Forelimb muscle (tissue), 1 donor: ENCODE results near the gene CMTM5. TPM values are rescaled to one million over a fixed set of nuclear protein-coding genes. Genes with fewer than 3 reads are reported as not detected.

Experiments
- DNase-seq: peaks from one replicate; pipeline ENCODE4 v3.0.0-alpha.2; 2013; ENCODE audit warnings: low read depth
- polyA plus RNA-seq: library from polyadenylated mRNA; unstranded; fragments of 120-200 nt; gene quantifications from one replicate; pipeline ENCODE4 v1.2.1, GENCODE V29; 2013; ENCODE audit not compliant: insufficient read length

Gene CMTM5
- 1.4 TPM for polyA plus RNA-seq

GRCh38 chr14:23376482-23377197 lies at the start of gene CMTM5:
CMTM5 (plus strand) TSS chr14:23377046; CDS start chr14:23377252, 206 bp downstream.
- no peak for DNase-seq

DNA sequence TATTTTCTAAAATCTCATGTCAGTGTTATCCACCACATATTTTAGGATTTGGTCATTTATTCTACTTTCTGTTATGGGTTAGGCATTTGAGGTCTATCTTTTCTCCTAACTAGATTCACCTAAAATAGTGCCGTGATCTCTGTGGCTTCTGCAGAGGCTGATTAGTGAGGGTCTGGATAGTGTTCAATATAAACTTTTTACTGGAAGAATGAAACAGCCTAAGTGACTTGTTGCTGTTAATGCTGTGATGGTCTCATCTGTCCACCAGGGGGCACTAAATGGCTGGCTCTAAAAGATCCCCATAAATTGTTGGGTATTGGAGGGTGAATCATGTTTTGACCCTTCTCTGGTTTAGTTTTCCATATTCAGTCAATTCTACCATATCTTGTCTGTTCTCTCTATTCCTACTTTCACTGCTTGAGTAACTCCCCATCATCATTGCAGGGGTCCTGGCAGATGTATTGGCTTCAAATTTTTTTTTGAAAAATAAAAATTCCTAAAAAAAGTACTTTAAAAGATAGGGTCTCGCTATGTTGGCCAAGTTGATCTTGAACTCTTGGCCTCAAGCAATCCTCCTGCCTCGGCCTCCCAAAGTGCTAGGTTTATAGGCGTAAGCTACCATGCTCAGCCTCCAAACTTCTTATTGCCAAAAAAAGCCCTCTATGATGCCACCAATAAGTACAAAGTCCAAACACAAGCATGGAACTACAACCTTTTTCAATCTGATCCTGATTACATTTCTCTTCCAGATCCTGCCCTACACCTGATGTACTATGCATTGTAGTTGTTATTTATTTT lies 48.7 kb upstream of the CMTM5 start:
- peak; percentile 47 for DNase-seq

DNA sequence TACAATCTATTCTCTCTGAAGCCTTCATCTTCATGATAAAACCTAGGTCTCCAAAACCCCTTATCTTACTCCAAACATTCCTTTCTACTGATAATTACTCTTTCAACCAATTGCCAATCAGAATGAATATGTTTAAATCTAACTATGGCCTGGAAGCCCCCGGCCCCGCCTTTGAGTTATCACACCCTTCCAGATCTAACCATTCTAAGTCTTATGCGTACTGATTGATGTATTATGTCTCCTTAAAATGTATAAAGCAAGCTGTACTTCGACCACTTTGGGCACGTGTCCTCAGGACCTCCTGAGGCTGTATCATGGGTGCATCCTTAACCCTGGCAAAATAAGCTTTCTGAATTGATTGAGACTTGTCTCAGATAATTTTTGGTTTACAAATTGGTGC lies 41.2 kb upstream of the CMTM5 start:
- no peak for DNase-seq

- DNase-seq, result no peak
Measured at GRCh38 chr14:23339506-23340268, 37.2 kb upstream of the CMTM5 start.

DNA sequence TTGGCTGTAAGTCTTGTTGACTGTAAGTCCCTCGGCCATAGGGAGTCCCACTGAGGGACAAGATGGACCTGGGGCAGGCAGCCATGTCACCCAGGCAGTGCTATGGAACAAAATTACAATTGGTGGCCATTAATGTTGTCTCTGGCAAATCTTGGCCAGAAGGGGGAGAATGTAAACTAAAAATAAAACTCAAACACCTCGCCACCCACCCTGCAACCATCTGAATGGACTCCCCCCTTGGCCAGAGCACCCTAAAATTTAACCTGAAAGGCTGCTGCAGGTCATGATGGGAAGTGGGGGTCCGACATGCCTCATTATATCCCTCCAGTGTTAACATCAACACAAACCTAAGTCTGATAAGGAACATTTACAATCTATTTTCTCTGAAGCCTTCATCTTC lies 32.4 kb upstream of the CMTM5 start:
- no peak for DNase-seq

GRCh38 chr14:23345987-23346692 lies 30.7 kb upstream of the CMTM5 start:
- no peak for DNase-seq

- DNase-seq, result no peak
Measured at GRCh38 chr14:23346693-23347405, 30.0 kb upstream of the CMTM5 start.

DNA sequence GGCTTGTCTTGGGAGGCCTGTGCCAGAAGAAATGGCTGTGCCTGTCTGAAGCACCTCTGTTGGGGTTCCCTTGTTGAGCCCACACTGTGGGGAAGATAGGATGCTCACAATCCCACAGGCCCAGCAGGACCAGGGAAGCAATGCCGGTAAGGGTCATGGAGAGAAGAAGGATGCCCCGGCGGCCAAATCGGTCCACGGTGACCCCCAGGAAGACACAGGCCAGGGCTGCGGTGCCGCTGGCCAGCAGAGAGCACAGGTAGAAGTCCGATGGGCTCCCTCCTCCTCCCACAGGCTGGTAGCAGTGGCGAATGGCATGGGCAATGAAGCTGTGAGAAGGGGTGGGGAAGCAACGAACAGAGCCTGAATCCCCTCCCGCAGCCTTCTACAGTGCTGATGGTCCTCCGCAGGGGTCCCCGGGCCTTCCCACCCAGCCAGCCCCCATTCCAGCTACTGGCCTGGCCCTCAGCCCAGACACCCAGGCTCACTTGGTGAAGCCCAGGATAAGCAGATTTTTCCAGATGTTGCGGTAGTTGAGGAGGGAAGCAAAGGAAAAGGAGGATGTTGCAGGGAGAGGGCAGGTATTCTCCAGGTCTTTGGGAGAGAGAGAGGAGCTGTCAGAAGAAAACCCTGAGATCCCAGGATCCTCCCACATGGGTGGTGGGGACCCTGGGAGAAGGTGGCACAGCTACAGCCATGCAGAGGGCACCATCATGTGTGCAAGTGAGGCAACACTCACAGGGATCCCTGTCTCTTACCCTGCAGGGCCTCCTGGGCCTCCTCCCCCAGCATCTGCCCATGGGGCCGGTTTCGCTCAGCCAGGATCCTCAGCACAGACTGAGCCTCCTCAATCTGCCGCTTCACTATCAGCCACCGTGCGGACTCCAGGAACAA lies 29.2 kb upstream of the CMTM5 start:
- DNase-seq, result no peak

DNA sequence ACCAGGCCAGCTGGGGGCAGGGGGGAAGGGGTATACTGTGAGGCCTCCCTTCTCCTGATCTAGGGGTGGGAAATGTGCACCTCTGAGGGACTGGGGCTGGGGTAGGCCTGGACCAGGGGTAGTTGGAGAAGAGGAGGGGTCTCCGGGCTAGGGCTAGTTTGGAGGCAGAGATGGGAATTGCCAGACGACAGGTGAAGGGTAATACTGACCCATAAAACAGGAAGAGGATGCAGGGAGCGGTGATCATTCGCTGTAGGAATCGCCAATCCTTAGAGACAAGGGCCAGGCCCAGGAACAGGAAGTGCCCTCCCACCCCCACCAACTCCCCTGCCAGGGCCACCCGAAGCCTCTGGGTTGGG lies 28.6 kb upstream of the CMTM5 start:
- no peak for DNase-seq

GRCh38 chr14:23349156-23349845 lies 27.5 kb upstream of the CMTM5 start:
- no peak for DNase-seq

DNA sequence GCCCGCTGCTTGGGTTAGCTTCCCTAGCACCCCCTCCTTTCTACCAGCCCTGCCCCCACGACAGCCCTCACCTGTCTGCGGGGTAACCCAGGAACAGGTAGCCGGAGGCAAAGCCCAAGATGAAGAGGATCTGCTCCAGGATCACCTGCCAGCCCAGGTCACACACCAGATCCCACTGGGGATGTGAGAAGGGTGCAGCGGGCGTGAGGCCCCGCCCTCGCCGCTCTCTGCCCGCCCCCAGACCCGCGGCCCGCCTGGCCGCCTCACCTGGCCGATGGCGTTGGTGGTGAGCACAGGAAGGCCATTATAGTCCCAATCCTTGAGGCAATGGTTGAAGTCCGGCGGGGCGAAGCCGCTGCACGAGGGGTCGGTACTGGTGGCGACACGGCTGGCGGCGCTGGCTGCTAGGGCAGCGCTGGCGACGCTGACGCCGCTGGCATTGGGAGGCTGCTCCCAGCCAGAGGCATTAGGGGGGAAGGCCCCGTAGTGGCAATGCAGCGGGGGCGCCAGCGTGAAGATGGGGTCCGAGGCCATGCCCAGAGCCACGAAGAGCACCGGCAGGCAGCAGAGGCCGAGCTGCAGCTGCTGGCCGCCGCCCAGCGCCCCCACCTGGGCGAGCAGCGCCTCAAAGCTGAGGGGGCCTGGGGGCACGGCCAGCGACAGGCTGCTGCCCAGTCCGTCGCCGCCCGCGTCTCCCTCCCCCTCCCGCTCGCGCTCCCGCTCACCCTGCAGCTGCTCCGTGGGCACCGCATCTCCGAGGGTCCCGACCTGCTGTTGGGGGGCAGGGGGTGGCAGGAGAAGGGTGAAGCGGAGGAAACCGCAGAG lies 25.0 kb upstream of the CMTM5 start:
- DNase-seq, result no peak

DNA sequence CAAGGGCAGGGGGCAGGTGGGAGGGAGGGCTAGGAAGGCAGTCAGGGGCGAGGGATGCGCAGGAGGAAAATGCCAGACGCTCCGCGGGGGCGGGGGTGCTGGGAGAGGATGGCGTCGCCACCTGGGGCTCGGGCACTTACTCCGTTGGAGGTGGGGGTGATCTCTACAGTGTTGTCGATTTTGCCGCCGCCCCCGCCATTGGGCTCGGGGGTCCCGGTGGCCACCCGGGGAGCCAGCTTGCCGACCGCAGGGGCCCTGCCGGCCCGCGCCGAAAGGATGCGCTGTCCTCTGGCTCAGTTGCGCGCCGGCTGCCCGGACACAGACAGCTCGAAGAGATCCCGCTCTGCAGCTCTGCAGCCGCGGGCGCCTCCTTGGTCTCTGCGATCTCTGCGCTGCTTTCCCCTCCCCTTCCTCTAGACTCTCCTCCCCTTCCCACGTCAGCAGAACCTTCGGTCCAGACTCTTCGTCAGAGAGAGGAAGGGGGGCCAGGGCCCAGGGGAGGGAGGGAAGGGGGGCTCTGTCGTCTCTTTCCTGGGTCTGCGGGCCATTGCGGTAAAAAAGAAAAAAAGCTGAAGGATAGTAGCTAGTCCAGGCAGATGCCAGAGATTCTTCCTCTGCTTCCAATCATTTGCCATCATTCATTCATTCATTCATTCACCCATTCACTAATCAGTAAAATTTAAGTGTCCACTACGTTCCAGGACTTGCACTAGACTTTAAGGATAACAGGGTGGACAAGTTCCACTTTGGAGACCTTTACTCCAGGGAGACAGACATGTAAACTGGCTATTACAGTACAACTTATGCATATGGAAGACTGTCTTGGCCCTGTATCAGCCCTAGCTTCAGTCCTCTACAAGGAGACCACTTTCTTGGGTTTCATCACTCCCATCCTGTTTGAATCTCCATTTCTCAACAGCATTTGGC lies 24.1 kb upstream of the CMTM5 start, which contains the start of gene SLC22A17:
SLC22A17 (minus strand) TSS at position 382 of the 927 bp plus-strand sequence.
- DNase-seq, result peak; percentile 73

GRCh38 chr14:23353433-23353780 lies 23.4 kb upstream of the CMTM5 start:
- DNase-seq, result no peak

DNA sequence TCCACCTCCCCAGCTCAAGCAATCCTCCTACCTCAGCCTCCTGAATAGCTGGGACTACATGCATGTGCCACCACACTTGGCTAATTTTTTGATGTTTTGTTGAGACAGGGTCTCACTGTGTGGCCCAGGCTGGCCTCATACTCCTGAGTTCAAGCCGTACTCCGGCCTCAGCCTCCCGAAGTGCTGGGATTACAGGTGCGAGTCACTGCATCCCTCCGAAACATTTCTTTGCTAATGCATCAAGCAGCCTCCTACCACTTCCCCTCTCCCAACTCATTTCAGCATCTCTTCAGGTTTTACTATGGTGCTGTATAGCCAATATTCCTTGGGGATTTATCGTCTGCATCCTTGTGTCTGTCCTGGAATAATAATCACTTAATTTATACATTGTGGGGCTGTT lies 21.9 kb upstream of the CMTM5 start:
- no peak for DNase-seq

- no peak for DNase-seq
Measured at GRCh38 chr14:23355871-23356435, 20.9 kb upstream of the CMTM5 start.

- DNase-seq, result no peak
Measured at GRCh38 chr14:23356662-23357061, 20.2 kb upstream of the CMTM5 start.

GRCh38 chr14:23357261-23357660 lies 19.6 kb upstream of the CMTM5 start:
- DNase-seq, result no peak
